A549 (cell line): Measurements from ENCODE around the gene FUOM. TPM values are rescaled to one million over a fixed set of nuclear protein-coding genes. Genes with fewer than 3 reads are reported as not detected.

Experiments used
- ATAC-seq, 2 experiments: fragments of 200-7000 bp in 1 of 2; fragments of >200 bp in 1 of 2; cut with Nextera tagmentation in 1 of 2; cut with Tn5 transposase in 1 of 2; 3 replicates each; pipeline versions ENCODE4 v1.8.0 to v1.9.1; 2018 to 2020; ENCODE audit warnings: mild to moderate bottlenecking in 1 of 2, moderate library complexity in 1 of 2
- CTCF ChIA-PET: fragments of 300-600 bp; sonication (Branson Sonifier 250); formaldehyde crosslinking; extraction: SDS; loops from one replicate; lab custom pipeline; 2021; ENCODE audit warnings: antibody characterized with exemption, inconsistent platforms; lab: Yijun Ruan, JAX
- POLR2A ChIA-PET: fragments of 350-600 bp; formaldehyde crosslinking; extraction: SDS; loops from one replicate; lab custom pipeline; 2021; ENCODE audit warnings: antibody characterized with exemption, inconsistent platforms; lab: Yijun Ruan, JAX
- DNase-seq, 2 experiments: peaks; one replicate each; pipeline versions ENCODE4 v3.0.0 to v3.0.0-alpha.2; 2011 to 2016; ENCODE audit warnings: low read depth in 1 of 2, low spot score in 1 of 2
- FAIRE-seq: peaks from 2 replicates; lab custom pipeline; 2011; peaks lifted over from hg19 to GRCh38; lab: Jason Lieb, UNC
- H3K27ac ChIP-seq, 2 experiments: fragments of >200 bp; sonication (Bioruptor Twin); formaldehyde crosslinking; 3 replicates each; pipeline ENCODE4 v1.5.1; 2016 to 2017
- H3K4me1 ChIP-seq: fragments of >200 bp; sonication (Bioruptor Twin); formaldehyde crosslinking; 3 replicates; pipeline ENCODE4 v1.6.1; 2016
- H3K4me2 ChIP-seq: fragments of >200 bp; sonication (Bioruptor Twin); formaldehyde crosslinking; 3 replicates; pipeline ENCODE4 v1.6.1; 2016
- H3K4me3 ChIP-seq: fragments of >200 bp; sonication (Bioruptor Twin); formaldehyde crosslinking; 3 replicates; pipeline ENCODE4 v1.5.1; 2016
- H3K9me3 ChIP-seq: fragments of >200 bp; sonication (Bioruptor Twin); formaldehyde crosslinking; 3 replicates; pipeline ENCODE4 v1.6.1; 2016
- BCL3 ChIP-seq: fragments of >200 bp; sonication (Bioruptor Twin); formaldehyde crosslinking; IDR thresholded peaks from 3 replicates; pipeline ENCODE4 v1.6.1; 2016
- CBX2 ChIP-seq: fragments of 200-600 bp; sonication (generic); IDR thresholded peaks from 2 replicates; pipeline ENCODE4 v1.6.1; 2016; ENCODE audit warnings: low read depth, mild to moderate bottlenecking, borderline replicate concordance
- CHD4 ChIP-seq: fragments of 200-600 bp; sonication (generic); IDR thresholded peaks from 2 replicates; pipeline ENCODE4 v1.6.1; 2016; ENCODE audit warnings: antibody characterized with exemption, mild to moderate bottlenecking, borderline replicate concordance
- EHF ChIP-seq: fragments of 250-450 bp; sonication (Bioruptor Pico); IDR thresholded peaks from 2 replicates; pipeline ENCODE4 v1.5.0; 2020; ENCODE audit warnings: mild to moderate bottlenecking
- EHMT2 ChIP-seq: fragments of 200-600 bp; sonication (generic); IDR thresholded peaks from 2 replicates; pipeline ENCODE4 v1.6.1; 2016; ENCODE audit warnings: antibody characterized with exemption, low read depth, mild to moderate bottlenecking, moderate library complexity
- ELK1 ChIP-seq: fragments of 150-350 bp; IDR thresholded peaks from 2 replicates; pipeline ENCODE4 v1.6.1; 2014; ENCODE audit warnings: low read depth, mild to moderate bottlenecking, low read length
- FOXS1 ChIP-seq: fragments of 250-450 bp; sonication (Bioruptor Pico); IDR thresholded peaks from 2 replicates; pipeline ENCODE4 v1.5.0; 2020; ENCODE audit warnings: mild to moderate bottlenecking, moderate library complexity
- HEYL ChIP-seq: fragments of 250-450 bp; sonication (Bioruptor Pico); IDR thresholded peaks from 2 replicates; pipeline ENCODE4 v1.8.0; 2021; ENCODE audit warnings: mild to moderate bottlenecking, moderate library complexity
- JUN ChIP-seq, 2 experiments: fragments of >200 bp; sonication (Bioruptor Twin); formaldehyde crosslinking; IDR thresholded peaks; 2 replicates in 1 of 2; 3 replicates in 1 of 2; pipeline ENCODE4 v1.6.1; 2016 to 2017
- KDM5A ChIP-seq: fragments of 200-600 bp; sonication (generic); IDR thresholded peaks from 2 replicates; pipeline ENCODE4 v1.6.1; 2016; ENCODE audit warnings: antibody characterized with exemption, mild to moderate bottlenecking
- MAZ ChIP-seq: fragments of 150-350 bp; IDR thresholded peaks from 2 replicates; pipeline ENCODE4 v1.6.1; 2014; ENCODE audit warnings: antibody characterized with exemption, low read depth, low read length, borderline replicate concordance
- PHF8 ChIP-seq: fragments of 200-600 bp; sonication (generic); IDR thresholded peaks from 2 replicates; pipeline ENCODE4 v1.6.1; 2016; ENCODE audit warnings: low read depth, mild to moderate bottlenecking, antibody characterized with exemption, moderate library complexity, borderline replicate concordance
- RCOR1 ChIP-seq: fragments of 150-350 bp; IDR thresholded peaks from 2 replicates; pipeline ENCODE4 v1.6.1; 2014; ENCODE audit warnings: antibody characterized with exemption, low read length, low read depth
- RNF2 ChIP-seq: fragments of 200-600 bp; sonication (generic); IDR thresholded peaks from 2 replicates; pipeline ENCODE4 v1.6.1; 2016; ENCODE audit warnings: low read depth, mild to moderate bottlenecking, antibody characterized with exemption, moderate library complexity, borderline replicate concordance
- ZFP36 ChIP-seq: fragments of 450-650 bp; IDR thresholded peaks from 2 replicates; pipeline ENCODE4 v1.6.1; 2014; ENCODE audit warnings: borderline replicate concordance; ENCODE audit not compliant: partially characterized antibody
- WGBS: methylation state at CpG from one replicate; pipeline ENCODE4 v1.1.6; 2017; ENCODE audit errors: missing lambda C conversion rate; 5-methylcytosine and 5-hydroxymethylcytosine counted together
- polyA plus RNA-seq, 4 experiments: library from polyadenylated mRNA; depleted of rRNA in 3 of 4; stranded (reverse); fragments of >200 nt; fragmentation: RNase III in 1 of 4; extraction: RNeasy Plus Mini Kit Qiagen cat#74134 plus additional on column Dnase treatment in 1 of 4; gene quantifications; 2 replicates in 3 of 4; 3 replicates in 1 of 4; pipeline ENCODE4 v1.2.3, GENCODE V29; 2011 to 2017
- TF ChIP-seq, protein P1 (sequence below): fragments of >200 bp; sonication (Bioruptor Twin); formaldehyde crosslinking; IDR thresholded peaks from 3 replicates; pipeline ENCODE4 v1.5.1; 2016

FUOM gene
- polyA plus RNA-seq, 2 of the 4 experiments (the other 2 are of a cell fraction), result 6.8 to 8.1 TPM

DNA sequence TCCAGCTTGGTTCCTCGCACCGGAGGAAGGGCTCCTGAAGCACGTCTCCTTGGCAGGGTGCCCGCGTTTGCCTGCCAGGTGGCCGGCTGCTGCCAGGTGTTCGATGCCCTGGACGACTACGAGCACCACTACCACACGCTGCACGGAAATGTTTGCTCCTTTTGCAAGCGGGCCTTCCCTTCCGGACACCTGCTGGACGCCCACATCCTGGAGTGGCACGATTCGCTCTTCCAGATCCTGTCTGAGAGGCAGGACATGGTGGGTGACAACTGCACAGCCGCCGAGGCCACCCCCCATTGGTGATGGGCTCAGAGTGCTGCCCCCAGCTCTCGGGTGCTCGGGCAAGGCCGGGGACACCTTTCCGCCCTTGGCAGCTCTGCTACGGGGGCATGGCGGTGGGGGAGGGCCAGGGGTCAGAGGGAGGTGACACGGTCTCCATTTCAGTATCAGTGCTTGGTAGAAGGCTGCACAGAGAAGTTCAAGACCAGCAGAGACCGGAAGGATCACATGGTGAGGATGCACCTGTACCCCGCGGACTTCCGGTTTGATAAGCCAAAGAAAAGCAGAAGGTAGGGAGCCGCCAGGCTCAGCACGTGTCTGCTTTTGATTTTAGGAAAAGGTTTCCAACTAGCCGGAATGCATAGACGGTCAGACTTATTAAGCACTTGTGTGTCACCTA, 48.0 kb downstream of the FUOM start:
- H3K4me1 ChIP-seq, result peaks cover 17% of the 10 kb centered on the region
- H3K4me2 ChIP-seq, result peak overlapping the region; percentile 98
- ATAC-seq, result no peak
- H3K4me3 ChIP-seq, result no peak overlapping the region; the same call in 2 of the 3 replicates
- ChIA-PET POLR2A (no interaction called here), CTCF (interaction anchor here (1.0 to 1.8 kb wide), 4 partner anchors 8 to 20 kb away, joined by 4 to 6 read pairs (median 5); no protein-coding TSS in a partner anchor)
- H3K9me3 ChIP-seq, result no peaks in the 10 kb centered on the region
- no peak for FAIRE-seq
- WGBS, result 88% methylated on average over 26 of the region's 33 CpGs
- no peak overlapping the region; a peak in 1 of 6 replicates for H3K27ac ChIP-seq
- TF ChIP-seq BCL3, result no peak
- TF ChIP-seq MAZ, result no peak
- no peak for TF ChIP-seq EHMT2
- TF ChIP-seq RCOR1, result no peak
- TF ChIP-seq FOXS1 (CRISPR knock-in tag), result no peak
- TF ChIP-seq PHF8, result no peak
- TF ChIP-seq CBX2, result no peak
- TF ChIP-seq ZFP36, result no peak
- no peak for TF ChIP-seq HEYL (CRISPR knock-in tag)
- no peak for TF ChIP-seq ELK1
- TF ChIP-seq RNF2, result no peak
- TF ChIP-seq KDM5A, result no peak
- TF ChIP-seq, protein P1, sequence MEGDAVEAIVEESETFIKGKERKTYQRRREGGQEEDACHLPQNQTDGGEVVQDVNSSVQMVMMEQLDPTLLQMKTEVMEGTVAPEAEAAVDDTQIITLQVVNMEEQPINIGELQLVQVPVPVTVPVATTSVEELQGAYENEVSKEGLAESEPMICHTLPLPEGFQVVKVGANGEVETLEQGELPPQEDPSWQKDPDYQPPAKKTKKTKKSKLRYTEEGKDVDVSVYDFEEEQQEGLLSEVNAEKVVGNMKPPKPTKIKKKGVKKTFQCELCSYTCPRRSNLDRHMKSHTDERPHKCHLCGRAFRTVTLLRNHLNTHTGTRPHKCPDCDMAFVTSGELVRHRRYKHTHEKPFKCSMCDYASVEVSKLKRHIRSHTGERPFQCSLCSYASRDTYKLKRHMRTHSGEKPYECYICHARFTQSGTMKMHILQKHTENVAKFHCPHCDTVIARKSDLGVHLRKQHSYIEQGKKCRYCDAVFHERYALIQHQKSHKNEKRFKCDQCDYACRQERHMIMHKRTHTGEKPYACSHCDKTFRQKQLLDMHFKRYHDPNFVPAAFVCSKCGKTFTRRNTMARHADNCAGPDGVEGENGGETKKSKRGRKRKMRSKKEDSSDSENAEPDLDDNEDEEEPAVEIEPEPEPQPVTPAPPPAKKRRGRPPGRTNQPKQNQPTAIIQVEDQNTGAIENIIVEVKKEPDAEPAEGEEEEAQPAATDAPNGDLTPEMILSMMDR, result no peak
- TF ChIP-seq CHD4, result no peak
- DNase-seq, result no peak

DNA sequence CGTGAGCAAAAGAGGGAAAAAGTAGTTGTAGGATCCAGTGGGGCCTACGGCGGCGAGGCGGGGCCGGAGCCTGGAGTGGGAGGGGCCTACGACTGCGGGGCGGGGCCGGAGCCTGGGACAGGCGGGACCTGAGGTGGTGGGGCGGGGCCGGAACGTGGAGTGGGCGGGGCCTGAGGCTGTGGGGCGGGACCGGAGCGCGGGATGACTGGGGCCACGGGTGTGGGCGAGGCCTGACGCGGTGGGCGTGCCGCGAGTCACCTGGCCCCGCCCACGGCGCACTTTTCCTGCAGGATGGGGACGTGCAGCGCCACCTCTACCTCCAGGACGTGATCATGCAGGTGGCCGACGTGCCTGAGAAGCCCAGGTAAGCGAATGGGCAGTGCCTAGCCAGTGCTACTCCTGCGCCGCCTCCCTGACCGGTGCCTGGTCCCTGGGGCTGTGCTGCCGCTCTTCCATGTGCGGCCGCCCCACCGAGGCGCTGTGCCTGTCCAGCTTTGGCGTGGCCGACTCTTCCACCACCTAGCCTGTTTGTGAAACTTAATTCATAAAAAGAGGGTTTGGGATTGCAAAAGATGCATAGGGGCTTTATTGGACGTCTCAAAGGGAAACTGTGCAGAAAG, 48.6 kb downstream of the FUOM start:
- ChIA-PET CTCF (interaction anchor here (1.0 to 1.8 kb wide), 2 partner anchors 12 to 20 kb away, joined by 4 to 5 read pairs; no protein-coding TSS in a partner anchor), POLR2A (no interaction called here)
- peak overlapping the region; percentile 92 to 97 for H3K27ac ChIP-seq
- peak overlapping the region; percentile 94 for H3K4me3 ChIP-seq
- ATAC-seq (peak; percentile 46 to 83), FAIRE-seq (no peak), DNase-seq (peak; percentile 53 to 95)
- H3K9me3 ChIP-seq, result no peaks in the 10 kb centered on the region
- 65% methylated on average over 17 of the region's 46 CpGs for WGBS
- H3K4me1 ChIP-seq, result peaks cover 17% of the 10 kb centered on the region
- TF ChIP-seq JUN (IDR thresholded peaks at IDR 0.05) (peak in 1 of 2 experiments; percentile 39; a peak in 2 of 5 replicates), EHF (CRISPR knock-in tag) (no peak)
- H3K4me2 ChIP-seq, result peak overlapping the region; percentile 98
